Esophagus (tissue), 2 donors: Measurements from ENCODE around the gene NR2F6. TPM values are rescaled to one million over a fixed set of nuclear protein-coding genes. Genes with fewer than 3 reads are reported as not detected.
A peak's percentile ranks its signal among the peaks of the same experiment; 100 is the strongest.

Source experiments
- H3K27ac ChIP-seq, 2 donors: one replicate each; pipeline ENCODE4 v1.5.1; 2013; ENCODE audit warnings: low read depth in 2 of 2, mild to moderate bottlenecking in 2 of 2, inconsistent platforms in 1 of 2, low read length in 1 of 2, moderate library complexity in 1 of 2
- H3K27me3 ChIP-seq, 2 donors: one replicate each; pipeline ENCODE4 v1.6.1; 2013; ENCODE audit warnings: low read length in 2 of 2, control low read depth in 1 of 2, mild to moderate bottlenecking in 1 of 2; ENCODE audit not compliant: insufficient read depth in 2 of 2, control insufficient read depth in 1 of 2
- H3K36me3 ChIP-seq, 2 donors: one replicate each; pipeline ENCODE4 v1.6.1; 2013; ENCODE audit warnings: low read length in 1 of 2; ENCODE audit not compliant: control insufficient read depth in 2 of 2, insufficient read depth in 2 of 2
- H3K4me1 ChIP-seq, 2 donors: one replicate each; pipeline ENCODE4 v1.6.1; 2013; ENCODE audit warnings: low read length in 1 of 2; ENCODE audit not compliant: control insufficient read depth in 2 of 2, insufficient read depth in 2 of 2
- H3K4me3 ChIP-seq, 2 donors: one replicate each; pipeline ENCODE4 v1.5.1; 2013; ENCODE audit warnings: low read length in 2 of 2, mild to moderate bottlenecking in 2 of 2, low read depth in 1 of 2, moderate library complexity in 1 of 2
- H3K9me3 ChIP-seq, 2 donors: one replicate each; pipeline ENCODE4 v1.6.1; 2013; ENCODE audit warnings: mild to moderate bottlenecking in 2 of 2, low read depth in 1 of 2, low read length in 1 of 2, moderate library complexity in 1 of 2; ENCODE audit not compliant: control insufficient read depth in 2 of 2, insufficient read depth in 1 of 2
- WGBS, 2 donors: extraction: QIAGEN DNeasy Blood & Tissue Kit; methylation state at CpG; one replicate each; pipeline ENCODE4 v1.1.7; 2013; 5-methylcytosine and 5-hydroxymethylcytosine counted together
- polyA plus RNA-seq, 2 donors: library from polyadenylated mRNA; stranded (reverse); fragments of 200-250 nt; gene quantifications; one replicate each; pipeline ENCODE4 v1.2.3, GENCODE V29; 2013
- donor health status: healthy with polysubstance abuse.
- donor health status: Bipolar disorder and iron deficiency.

The NR2F6 gene
- polyA plus RNA-seq, 2 donors, result 33.3 to 45.5 TPM

DNA sequence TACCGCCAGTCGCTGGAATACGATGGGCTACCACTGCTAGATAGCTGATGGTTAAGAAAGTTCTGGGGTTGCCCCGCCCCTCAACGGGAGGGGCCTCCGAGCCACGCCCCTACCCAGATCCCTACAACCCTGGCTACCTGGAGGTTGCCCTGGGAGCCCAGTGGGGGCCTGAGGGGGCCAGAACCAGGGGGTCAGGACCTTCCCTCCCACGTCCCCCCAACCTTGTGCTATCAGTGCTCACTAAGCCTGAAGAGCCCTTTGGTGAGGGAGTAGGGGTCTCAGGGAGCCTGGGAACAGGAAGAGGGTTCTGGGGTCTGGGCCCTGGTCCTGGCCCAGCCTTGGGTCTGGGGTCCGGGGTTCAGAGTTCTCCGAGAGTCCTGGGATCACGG lies 10.8 kb downstream of the NR2F6 start:
- Histone ChIP-seq H3K27me3 (no peaks in the 10 kb centered on the region), H3K4me3 (peak overlapping the region; percentile 28 to 58), H3K9me3 (no peaks in the 10 kb centered on the region), H3K36me3 (peaks cover 5 to 28% of the 10 kb centered on the region in 2 donors), H3K4me1 (peaks cover 7 to 9% of the 10 kb centered on the region in 2 donors), H3K27ac (peak overlapping the region; percentile 60 to 66)
- WGBS, 2 donors, result 28 to 37% methylated on average over 10 to 11 of the region's 11 CpGs

DNA sequence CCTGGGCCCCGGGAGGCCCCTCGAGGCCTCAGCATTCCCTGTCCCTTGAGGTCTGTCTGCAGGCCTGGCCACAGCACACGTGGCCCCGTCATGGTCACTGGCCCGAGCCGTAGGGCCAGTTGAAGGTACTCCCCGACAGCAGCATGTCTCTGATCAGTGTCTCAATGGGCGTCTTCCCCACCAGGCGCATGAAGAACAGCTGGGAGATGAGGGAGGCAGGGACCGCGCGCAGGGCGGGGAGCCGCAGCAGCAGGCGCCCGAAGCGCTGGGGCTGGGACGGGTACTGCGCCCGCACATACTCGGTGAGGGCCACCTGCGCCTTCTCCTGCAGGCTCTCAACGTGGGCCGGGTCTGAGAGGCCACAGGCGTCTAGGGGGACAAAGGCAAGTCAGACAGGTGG lies 13.5 kb downstream of the NR2F6 start:
- Histone ChIP-seq H3K27ac (no peak overlapping the region), H3K36me3 (peaks cover 6 to 26% of the 10 kb centered on the region in 2 donors), H3K27me3 (no peaks in the 10 kb centered on the region), H3K9me3 (no peaks in the 10 kb centered on the region), H3K4me1 (peaks cover 7 to 9% of the 10 kb centered on the region in 2 donors), H3K4me3 (no peak overlapping the region)
- WGBS, 2 donors, result 89 to 91% methylated on average over 25 of the region's 25 CpGs

DNA sequence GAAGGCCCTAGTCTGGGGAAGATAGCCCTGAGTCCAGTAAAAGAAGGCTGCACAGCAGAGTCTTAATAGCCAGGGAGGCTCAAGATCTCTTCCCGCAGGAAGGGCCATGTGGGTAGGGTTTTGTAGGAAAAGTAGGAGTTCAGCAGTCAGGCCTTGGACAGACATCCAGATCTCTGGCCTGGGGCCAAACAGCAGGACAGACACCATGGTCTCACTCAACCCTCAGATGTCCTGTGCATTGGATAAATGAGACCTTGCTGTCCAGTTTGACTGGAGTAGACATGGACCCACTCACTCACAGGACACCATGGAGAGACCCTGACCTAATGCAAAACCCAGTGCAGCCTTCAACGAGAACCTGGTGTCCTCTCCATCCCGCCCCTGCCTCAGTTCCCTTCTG lies 15.8 kb downstream of the NR2F6 start:
- 96 to 100% methylated on average over 3 of the region's 3 CpGs for WGBS, 2 donors
- no peak overlapping the region for H3K4me3 ChIP-seq
- H3K4me1 ChIP-seq, result peaks cover 0 to under 1% of the 10 kb centered on the region in 2 donors
- H3K36me3 ChIP-seq, result peaks cover 6 to 20% of the 10 kb centered on the region in 2 donors
- H3K27me3 ChIP-seq, result no peaks in the 10 kb centered on the region
- no peak overlapping the region for H3K27ac ChIP-seq
- no peaks in the 10 kb centered on the region for H3K9me3 ChIP-seq

DNA sequence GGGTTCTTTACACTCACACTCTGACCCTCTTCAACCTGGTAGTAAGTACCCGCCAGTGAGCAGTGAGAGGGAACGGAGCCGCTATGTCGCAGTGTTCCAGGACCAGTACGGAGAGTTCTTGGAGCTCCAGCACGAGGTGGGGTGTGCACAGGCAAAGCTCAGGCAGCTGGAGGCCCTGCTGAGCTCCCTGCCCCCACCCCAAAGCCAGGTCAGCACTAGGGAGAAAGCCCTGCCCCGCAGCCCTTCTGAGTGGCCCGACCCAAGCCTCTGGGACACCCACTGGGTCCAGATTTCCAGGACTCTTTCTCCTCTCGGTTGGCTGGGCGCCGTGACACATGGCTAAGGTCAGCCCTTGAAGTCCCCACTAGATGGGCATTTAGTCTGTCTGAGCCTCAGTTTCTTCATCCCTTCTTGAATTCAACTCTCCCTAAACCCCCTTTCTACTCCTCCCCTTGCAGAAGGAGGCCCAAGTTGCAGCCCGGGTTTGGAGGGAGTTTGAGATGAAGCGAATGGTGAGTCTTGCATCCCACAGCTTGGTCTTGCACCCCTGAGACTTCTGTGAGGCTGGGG lies 17.8 kb downstream of the NR2F6 start:
- peaks cover 6 to 20% of the 10 kb centered on the region in 2 donors for H3K36me3 ChIP-seq
- H3K27ac ChIP-seq, result no peak overlapping the region
- H3K4me3 ChIP-seq, result no peak overlapping the region
- H3K27me3 ChIP-seq, result no peaks in the 10 kb centered on the region
- 76% methylated on average over 13 of the region's 13 CpGs for WGBS, 2 donors
- H3K4me1 ChIP-seq, result no peaks in the 10 kb centered on the region
- no peaks in the 10 kb centered on the region for H3K9me3 ChIP-seq

DNA sequence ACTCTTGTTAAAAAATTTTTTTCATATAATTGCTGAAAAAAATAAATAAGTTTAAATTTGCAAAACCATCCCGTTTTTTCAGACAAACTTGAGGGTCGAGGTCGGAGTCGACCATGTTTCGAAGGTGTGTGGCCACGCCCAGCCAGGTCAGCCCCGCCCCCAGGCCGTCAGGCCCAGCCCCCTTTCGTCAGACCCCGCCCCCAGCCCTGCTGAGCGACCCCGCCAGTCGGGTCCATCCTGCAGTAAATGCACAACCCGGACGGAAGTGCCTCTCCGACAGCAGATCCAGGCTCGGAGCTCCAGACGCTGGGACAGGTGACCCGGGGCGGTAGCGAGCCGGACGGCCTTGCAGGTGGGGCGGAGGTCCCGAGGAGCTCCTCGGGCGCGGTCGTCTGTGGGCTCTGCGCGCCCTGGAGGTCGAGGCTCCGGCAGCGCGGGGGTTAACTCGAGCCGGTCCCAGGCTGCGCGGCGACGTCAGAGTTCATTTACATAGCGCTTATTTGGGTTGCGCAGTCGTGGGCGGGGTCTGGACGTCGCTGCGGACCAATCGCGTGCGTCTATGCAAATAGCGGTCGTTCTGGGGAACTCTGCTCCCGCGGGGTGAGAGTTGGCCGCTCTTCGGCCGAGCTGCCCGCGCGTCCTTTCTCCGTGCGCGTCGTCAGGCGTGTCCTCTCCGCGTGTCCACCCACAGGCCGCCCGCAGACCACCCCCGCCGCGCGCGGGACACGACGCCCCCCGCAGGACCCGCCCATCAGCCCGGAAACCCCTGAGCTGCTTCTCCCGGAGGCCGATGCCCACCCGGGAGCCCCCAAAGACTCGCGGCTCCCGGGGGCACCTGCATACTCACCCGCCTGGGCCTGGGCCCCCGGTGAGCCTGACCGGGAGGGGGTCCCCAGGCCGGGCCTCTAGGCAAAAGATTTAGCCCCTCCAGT lies 19.5 kb downstream of the NR2F6 start, which contains the start of gene OCEL1:
Gene OCEL1, plus strand, starts transcription at position 225 of the 932 bp plus-strand sequence. Its CDS starts 22 bp downstream, at position 247.
- WGBS, 2 donors, result 0 to 1% methylated on average over 81 to 90 of the region's 90 CpGs

DNA sequence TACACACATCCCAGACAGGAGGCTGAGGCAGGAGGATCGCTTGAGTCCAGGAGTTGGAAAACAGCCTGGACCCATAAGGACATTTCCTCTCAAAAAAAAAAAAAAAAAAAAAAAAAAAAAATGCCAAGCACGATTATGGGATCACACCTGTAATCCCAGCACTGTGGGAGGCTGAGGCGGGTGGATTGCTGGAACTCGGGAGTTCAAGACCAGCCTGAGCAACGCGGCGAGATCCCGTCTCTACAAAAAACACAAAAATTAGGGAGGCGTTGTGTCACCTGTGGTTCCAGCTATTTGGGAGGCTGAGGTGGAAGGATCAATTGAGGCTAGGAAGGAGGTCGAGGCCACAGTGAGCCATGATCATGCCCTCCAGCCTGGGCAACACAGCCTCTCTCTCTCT lies 20.7 kb downstream of the NR2F6 start:
- no peak overlapping the region for H3K27ac ChIP-seq
- peaks cover 2 to 7% of the 10 kb centered on the region in 2 donors for H3K36me3 ChIP-seq
- no peaks in the 10 kb centered on the region for H3K27me3 ChIP-seq
- no peak overlapping the region for H3K4me3 ChIP-seq
- H3K4me1 ChIP-seq, result peaks cover 0 to 3% of the 10 kb centered on the region in 2 donors
- WGBS, 2 donors, result 76 to 84% methylated on average over 10 of the region's 10 CpGs
- H3K9me3 ChIP-seq, result no peaks in the 10 kb centered on the region

More for the DNA sequence above, 19.5 kb downstream of the NR2F6 start, which contains the start of gene OCEL1:
- Histone ChIP-seq H3K9me3 (no peaks in the 10 kb centered on the region), H3K27me3 (no peaks in the 10 kb centered on the region), H3K36me3 (peaks cover 6 to 11% of the 10 kb centered on the region in 2 donors), H3K4me1 (no peaks in the 10 kb centered on the region), H3K27ac (peak within 1 kb of the TSS; percentile 96 to 97), H3K4me3 (peak within 1 kb of the TSS; percentile 66 to 79)

DNA sequence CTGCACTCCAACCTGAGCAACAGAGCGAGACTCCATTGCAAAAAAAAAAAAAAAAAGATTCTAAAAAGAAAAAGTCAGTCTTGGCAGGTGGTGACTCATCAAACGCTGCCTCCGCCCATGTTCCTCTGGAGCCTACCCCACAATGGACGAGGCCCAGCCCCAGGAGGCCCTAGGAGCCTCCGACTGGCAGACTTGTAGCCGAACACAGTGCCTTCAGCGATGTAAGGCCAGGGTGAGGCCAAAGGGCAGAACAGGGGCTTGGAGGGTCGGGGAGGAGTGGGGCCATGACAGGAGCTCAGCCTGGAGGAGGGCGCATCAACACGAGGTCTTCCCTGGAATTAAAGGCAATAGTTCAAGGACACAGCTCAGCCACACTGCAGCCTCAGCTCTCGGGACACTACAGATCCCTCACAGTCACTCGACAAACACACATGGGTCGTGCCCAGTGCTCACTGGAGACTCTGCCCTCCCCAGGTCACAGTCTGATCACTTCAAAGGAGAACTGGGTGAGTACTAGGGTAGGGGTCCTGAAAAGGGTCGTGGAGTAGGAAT lies 25.4 kb downstream of the NR2F6 start:
- Histone ChIP-seq H3K27ac (peak overlapping the region in 1 of 2 donors; percentile 79), H3K9me3 (no peaks in the 10 kb centered on the region), H3K27me3 (no peaks in the 10 kb centered on the region), H3K4me1 (peaks cover 0 to 8% of the 10 kb centered on the region in 2 donors), H3K36me3 (peaks cover 4 to 14% of the 10 kb centered on the region in 2 donors), H3K4me3 (no peak overlapping the region)
- 39 to 41% methylated on average over 14 of the region's 14 CpGs for WGBS, 2 donors

DNA sequence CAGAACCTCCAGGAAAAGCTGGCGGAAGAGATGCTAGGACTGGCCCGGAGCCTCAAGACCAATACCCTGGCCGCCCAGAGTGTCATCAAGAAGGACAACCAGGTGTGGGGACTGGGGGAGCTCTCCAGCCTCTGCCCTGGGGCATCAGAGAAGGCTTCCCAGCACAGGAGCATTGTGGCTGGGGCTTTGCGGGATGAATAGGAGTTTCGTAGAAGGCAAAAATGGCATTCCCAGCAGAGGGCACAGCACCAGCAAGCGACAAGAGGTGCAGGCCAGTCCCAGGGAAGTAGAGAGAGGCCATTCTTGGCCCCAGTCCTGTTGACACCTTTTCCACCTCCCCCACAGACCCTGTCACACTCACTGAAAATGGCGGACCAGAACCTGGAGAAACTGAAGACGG lies 26.4 kb downstream of the NR2F6 start:
- WGBS, 2 donors, result 98 to 99% methylated on average over 8 of the region's 8 CpGs

DNA sequence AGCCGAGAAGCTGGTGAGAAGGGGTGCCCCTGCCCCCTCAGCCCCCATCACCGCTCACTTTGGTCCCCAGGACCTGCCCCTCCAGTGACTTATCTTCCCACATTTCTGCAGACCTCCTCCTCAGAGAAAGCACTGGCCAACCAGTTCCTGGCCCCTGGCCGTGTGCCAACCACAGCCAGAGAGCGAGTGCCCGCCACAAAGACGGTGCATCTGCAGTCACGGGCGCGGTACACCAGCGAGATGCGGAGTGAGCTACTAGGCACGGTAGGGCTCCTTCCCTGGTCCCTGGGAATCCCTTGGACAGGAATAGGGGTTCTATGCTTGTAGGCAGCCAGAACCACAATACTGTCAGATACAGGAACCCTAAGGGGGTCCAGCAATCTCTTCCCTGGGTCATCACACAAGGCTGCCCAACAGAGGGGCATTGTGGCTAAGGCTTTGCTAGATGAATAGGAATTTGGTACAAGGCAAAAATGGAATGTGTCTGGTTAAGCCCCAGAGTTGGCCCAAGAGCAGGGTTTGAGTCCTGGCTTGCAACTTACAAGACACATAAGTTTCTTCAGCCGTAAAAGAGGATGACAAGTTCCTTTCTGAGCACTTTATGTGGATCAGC lies 29.6 kb downstream of the NR2F6 start:
- Histone ChIP-seq H3K27ac (peak overlapping the region; percentile 75 to 99), H3K4me3 (peak overlapping the region in 1 of 2 donors; percentile 69)

More for the DNA sequence above, 26.4 kb downstream of the NR2F6 start:
- no peak overlapping the region for H3K4me3 ChIP-seq
- H3K36me3 ChIP-seq, result peaks cover 4 to 14% of the 10 kb centered on the region in 2 donors
- H3K27me3 ChIP-seq, result no peaks in the 10 kb centered on the region
- H3K27ac ChIP-seq, result no peak overlapping the region
- peaks cover 0 to 14% of the 10 kb centered on the region in 2 donors for H3K4me1 ChIP-seq
- H3K9me3 ChIP-seq, result no peaks in the 10 kb centered on the region

More for the DNA sequence above, 29.6 kb downstream of the NR2F6 start:
- Histone ChIP-seq H3K36me3 (peaks cover 4 to 36% of the 10 kb centered on the region in 2 donors), H3K4me1 (peaks cover 0 to 14% of the 10 kb centered on the region in 2 donors), H3K9me3 (no peaks in the 10 kb centered on the region), H3K27me3 (no peaks in the 10 kb centered on the region)
- 79 to 81% methylated on average over 13 of the region's 13 CpGs for whole genome bisulfite sequencing, 2 donors
